WTC11 (cell line): Measurements from ENCODE around the gene CCHCR1.

Source experiments
- CBFB ChIP-seq: sonication (generic); formaldehyde crosslinking; IDR thresholded peaks from 2 replicates; pipeline ENCODE4 v1.8.1; 2022; ENCODE audit warnings: mild to moderate bottlenecking, low read depth, missing genetic modification reagents
- E2F4 ChIP-seq: sonication (generic); formaldehyde crosslinking; IDR thresholded peaks from 2 replicates; pipeline ENCODE4 v1.8.1; 2022; ENCODE audit warnings: low read depth, mild to moderate bottlenecking, moderate library complexity, missing genetic modification reagents, borderline replicate concordance
- MAX ChIP-seq: sonication (generic); formaldehyde crosslinking; IDR thresholded peaks from 2 replicates; pipeline ENCODE4 v1.8.0; 2022; ENCODE audit warnings: mild to moderate bottlenecking, missing genetic modification reagents
- NR2C2 ChIP-seq: sonication (generic); formaldehyde crosslinking; IDR thresholded peaks from 2 replicates; pipeline ENCODE4 v1.8.0; 2022; ENCODE audit warnings: mild to moderate bottlenecking, missing genetic modification reagents
- SP1 ChIP-seq: sonication (generic); formaldehyde crosslinking; conservative IDR thresholded peaks from 2 replicates; pipeline ENCODE4 v1.8.1; 2022; ENCODE audit warnings: missing genetic modification reagents
- TP53 ChIP-seq: sonication (generic); formaldehyde crosslinking; IDR thresholded peaks from 2 replicates; pipeline ENCODE4 v1.8.1; 2023; ENCODE audit warnings: mild to moderate bottlenecking, missing genetic modification reagents
- USF1 ChIP-seq: sonication (generic); formaldehyde crosslinking; IDR thresholded peaks from 2 replicates; pipeline ENCODE4 v1.8.0; 2022; ENCODE audit warnings: mild to moderate bottlenecking, missing genetic modification reagents
- ZNF121 ChIP-seq: sonication (generic); formaldehyde crosslinking; IDR thresholded peaks from 2 replicates; pipeline ENCODE4 v1.8.0; 2023; ENCODE audit warnings: missing genetic modification reagents
- ZNF232 ChIP-seq: sonication (generic); formaldehyde crosslinking; IDR thresholded peaks from 2 replicates; pipeline ENCODE4 v1.8.0; 2022; ENCODE audit warnings: mild to moderate bottlenecking, missing genetic modification reagents
- ZNF423 ChIP-seq: fragments of 250-450 bp; sonication (Bioruptor Pico); IDR thresholded peaks from 2 replicates; pipeline ENCODE4 v2.1.2; 2022; ENCODE audit warnings: mild to moderate bottlenecking, moderate library complexity
- TF ChIP-seq, protein P1 (sequence below): fragments of 200-600 bp; IDR thresholded peaks from 2 replicates; pipeline ENCODE4 v1.8.0; 2022; ENCODE audit warnings: antibody characterized with exemption
- TF ChIP-seq, protein P2 (sequence below): sonication (generic); formaldehyde crosslinking; IDR thresholded peaks from 2 replicates; pipeline ENCODE4 v1.8.1; 2022; ENCODE audit warnings: mild to moderate bottlenecking, missing genetic modification reagents, moderate library complexity, borderline replicate concordance

DNA sequence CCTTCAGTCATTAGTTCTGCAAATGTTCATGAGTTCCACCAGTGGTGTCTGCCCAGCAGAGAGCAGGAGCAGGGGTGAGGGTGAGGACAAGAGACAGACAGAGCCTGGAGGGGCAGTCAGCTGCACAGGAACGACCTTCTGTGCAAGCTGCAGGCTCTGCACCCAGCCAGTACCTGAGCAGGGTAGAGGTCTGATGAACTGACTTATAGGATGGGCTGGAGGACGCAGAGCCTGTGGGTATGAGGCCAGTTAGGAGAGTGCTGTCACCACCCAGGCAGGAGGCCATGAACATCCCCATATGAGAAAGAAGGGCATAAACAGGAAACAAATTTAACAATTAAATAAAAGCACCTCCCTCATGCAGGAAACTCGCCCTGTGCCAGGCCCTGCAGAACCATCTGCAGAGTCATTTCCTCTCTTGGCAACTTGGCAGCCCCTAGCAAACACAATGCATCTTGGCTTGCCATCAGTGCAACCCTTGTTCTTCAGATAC, 63.2 kb downstream of the CCHCR1 start:
- TF ChIP-seq CBFB (CRISPR knock-in tag) (no peak), NR2C2 (no peak), ZNF423 (CRISPR knock-in tag) (no peak), ZNF232 (CRISPR knock-in tag) (no peak), ZNF121 (no peak), SP1 (no peak), MAX (no peak), USF1 (no peak), TP53 (no peak), E2F4 (CRISPR knock-in tag) (no peak)
- TF ChIP-seq, protein P1, sequence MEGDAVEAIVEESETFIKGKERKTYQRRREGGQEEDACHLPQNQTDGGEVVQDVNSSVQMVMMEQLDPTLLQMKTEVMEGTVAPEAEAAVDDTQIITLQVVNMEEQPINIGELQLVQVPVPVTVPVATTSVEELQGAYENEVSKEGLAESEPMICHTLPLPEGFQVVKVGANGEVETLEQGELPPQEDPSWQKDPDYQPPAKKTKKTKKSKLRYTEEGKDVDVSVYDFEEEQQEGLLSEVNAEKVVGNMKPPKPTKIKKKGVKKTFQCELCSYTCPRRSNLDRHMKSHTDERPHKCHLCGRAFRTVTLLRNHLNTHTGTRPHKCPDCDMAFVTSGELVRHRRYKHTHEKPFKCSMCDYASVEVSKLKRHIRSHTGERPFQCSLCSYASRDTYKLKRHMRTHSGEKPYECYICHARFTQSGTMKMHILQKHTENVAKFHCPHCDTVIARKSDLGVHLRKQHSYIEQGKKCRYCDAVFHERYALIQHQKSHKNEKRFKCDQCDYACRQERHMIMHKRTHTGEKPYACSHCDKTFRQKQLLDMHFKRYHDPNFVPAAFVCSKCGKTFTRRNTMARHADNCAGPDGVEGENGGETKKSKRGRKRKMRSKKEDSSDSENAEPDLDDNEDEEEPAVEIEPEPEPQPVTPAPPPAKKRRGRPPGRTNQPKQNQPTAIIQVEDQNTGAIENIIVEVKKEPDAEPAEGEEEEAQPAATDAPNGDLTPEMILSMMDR: no peak
- TF ChIP-seq, protein P2, sequence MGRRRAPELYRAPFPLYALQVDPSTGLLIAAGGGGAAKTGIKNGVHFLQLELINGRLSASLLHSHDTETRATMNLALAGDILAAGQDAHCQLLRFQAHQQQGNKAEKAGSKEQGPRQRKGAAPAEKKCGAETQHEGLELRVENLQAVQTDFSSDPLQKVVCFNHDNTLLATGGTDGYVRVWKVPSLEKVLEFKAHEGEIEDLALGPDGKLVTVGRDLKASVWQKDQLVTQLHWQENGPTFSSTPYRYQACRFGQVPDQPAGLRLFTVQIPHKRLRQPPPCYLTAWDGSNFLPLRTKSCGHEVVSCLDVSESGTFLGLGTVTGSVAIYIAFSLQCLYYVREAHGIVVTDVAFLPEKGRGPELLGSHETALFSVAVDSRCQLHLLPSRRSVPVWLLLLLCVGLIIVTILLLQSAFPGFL: no peak
